GM12874 (cell line): ENCODE results near the gene FCER2.

Source experiments
- TF ChIP-seq, protein P1 (sequence below): IDR thresholded peaks from 2 replicates; pipeline ENCODE4 v1.5.1; 2011; ENCODE audit warnings: low read depth, mild to moderate bottlenecking, control low read depth, low read length, moderate library complexity; ENCODE audit not compliant: insufficient read depth

Gene FCER2

DNA sequence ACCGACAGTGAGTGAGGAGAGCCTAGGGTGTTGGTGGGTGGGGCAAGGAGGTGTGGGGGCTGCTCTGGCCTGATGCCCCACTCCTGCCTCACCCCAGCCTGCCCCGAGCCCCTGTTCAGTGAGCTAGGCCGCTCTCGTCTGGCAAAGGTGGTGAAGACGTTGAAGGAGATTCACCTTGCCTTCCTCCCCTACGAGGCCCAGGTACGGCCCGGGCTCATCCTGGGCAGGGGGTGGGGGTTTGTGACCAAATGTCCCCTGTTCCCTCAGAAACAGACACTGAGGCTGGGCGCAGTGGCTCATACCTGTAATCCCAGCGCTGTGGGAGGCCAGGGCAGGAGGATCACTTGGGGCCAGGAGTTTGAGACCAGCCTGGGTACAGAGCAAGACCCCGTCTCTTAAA is 61.1 kb downstream of the FCER2 start:
- TF ChIP-seq, protein P1, sequence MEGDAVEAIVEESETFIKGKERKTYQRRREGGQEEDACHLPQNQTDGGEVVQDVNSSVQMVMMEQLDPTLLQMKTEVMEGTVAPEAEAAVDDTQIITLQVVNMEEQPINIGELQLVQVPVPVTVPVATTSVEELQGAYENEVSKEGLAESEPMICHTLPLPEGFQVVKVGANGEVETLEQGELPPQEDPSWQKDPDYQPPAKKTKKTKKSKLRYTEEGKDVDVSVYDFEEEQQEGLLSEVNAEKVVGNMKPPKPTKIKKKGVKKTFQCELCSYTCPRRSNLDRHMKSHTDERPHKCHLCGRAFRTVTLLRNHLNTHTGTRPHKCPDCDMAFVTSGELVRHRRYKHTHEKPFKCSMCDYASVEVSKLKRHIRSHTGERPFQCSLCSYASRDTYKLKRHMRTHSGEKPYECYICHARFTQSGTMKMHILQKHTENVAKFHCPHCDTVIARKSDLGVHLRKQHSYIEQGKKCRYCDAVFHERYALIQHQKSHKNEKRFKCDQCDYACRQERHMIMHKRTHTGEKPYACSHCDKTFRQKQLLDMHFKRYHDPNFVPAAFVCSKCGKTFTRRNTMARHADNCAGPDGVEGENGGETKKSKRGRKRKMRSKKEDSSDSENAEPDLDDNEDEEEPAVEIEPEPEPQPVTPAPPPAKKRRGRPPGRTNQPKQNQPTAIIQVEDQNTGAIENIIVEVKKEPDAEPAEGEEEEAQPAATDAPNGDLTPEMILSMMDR = no peak

- TF ChIP-seq, protein P1 = no peak
Measured at GRCh38 chr19:7639863-7640348, 62.0 kb downstream of the FCER2 start.

GRCh38 chr19:7638802-7639465 is 63.0 kb downstream of the FCER2 start:
- TF ChIP-seq, protein P1 = no peak
